Keratinocyte (primary cell): ENCODE data around the gene INTU. TPM values are rescaled to one million over a fixed set of nuclear protein-coding genes. Genes with fewer than 3 reads are reported as not detected.

Experiments used
- DNase-seq: peaks from one replicate; pipeline ENCODE4 v3.0.0-alpha.2; 2011; ENCODE audit warnings: low read depth, missing footprints, low spot score
- FAIRE-seq: peaks from 2 replicates; lab custom pipeline; 2011; peaks lifted over from hg19 to GRCh38; lab: Jason Lieb, UNC
- H2AFZ ChIP-seq: 2 replicates; pipeline ENCODE4 v1.6.0; 2012; ENCODE audit warnings: low read length, control low read depth, inconsistent platforms; ENCODE audit not compliant: control insufficient read depth
- H3K27ac ChIP-seq: 2 replicates; pipeline ENCODE4 v1.5.1; 2011; ENCODE audit warnings: low read length; ENCODE audit not compliant: control insufficient read depth, insufficient read depth
- H3K27me3 ChIP-seq: 3 replicates; pipeline ENCODE4 v1.6.0; 2011; ENCODE audit warnings: low read length; ENCODE audit not compliant: control insufficient read depth, insufficient read depth; ENCODE audit errors: extremely low read depth
- H3K36me3 ChIP-seq, 2 experiments: 2 replicates in 1 of 2; 3 replicates in 1 of 2; pipeline ENCODE4 v1.5.1; 2011; ENCODE audit warnings: low read length in 2 of 2, mild to moderate bottlenecking in 1 of 2; ENCODE audit not compliant: control insufficient read depth in 2 of 2, insufficient read depth in 2 of 2; ENCODE audit errors: extremely low read depth in 1 of 2
- H3K4me1 ChIP-seq: 3 replicates; pipeline ENCODE4 v1.5.1; 2011; ENCODE audit warnings: low read length; ENCODE audit not compliant: control insufficient read depth, insufficient read depth; ENCODE audit errors: extremely low read depth
- H3K4me2 ChIP-seq: 3 replicates; pipeline ENCODE4 v1.6.0; 2011; ENCODE audit warnings: low read depth, low read length; ENCODE audit not compliant: control insufficient read depth, insufficient read depth; ENCODE audit errors: extremely low read depth
- H3K4me3 ChIP-seq, 3 experiments: fragments of 200-600 bp in 1 of 3; sonication (generic) in 1 of 3; 2 replicates in 2 of 3; 3 replicates in 1 of 3; pipeline ENCODE4 v1.5.1; 2011 to 2016; ENCODE audit warnings: low read length in 3 of 3, mild to moderate bottlenecking in 3 of 3, control low read depth in 2 of 3, inconsistent platforms in 1 of 3, low read depth in 1 of 3, mixed read lengths in 1 of 3, mixed run types in 1 of 3, moderate library complexity in 1 of 3; ENCODE audit not compliant: control insufficient read depth in 2 of 3, insufficient read depth in 2 of 3; ENCODE audit errors: extremely low read depth in 1 of 3
- H3K79me2 ChIP-seq: 2 replicates; pipeline ENCODE4 v1.6.0; 2012; ENCODE audit warnings: low read length; ENCODE audit not compliant: control insufficient read depth, insufficient read depth
- H3K9ac ChIP-seq: 3 replicates; pipeline ENCODE4 v1.6.0; 2011; ENCODE audit warnings: low read length; ENCODE audit not compliant: control insufficient read depth, insufficient read depth; ENCODE audit errors: extremely low read depth
- H3K9me1 ChIP-seq: 3 replicates; pipeline ENCODE4 v1.6.0; 2011; ENCODE audit warnings: low read length; ENCODE audit not compliant: control insufficient read depth, insufficient read depth; ENCODE audit errors: extremely low read depth
- H3K9me3 ChIP-seq: 2 replicates; pipeline ENCODE4 v1.5.1; 2012; ENCODE audit warnings: low read depth, low read length; ENCODE audit not compliant: control insufficient read depth
- H4K20me1 ChIP-seq: 3 replicates; pipeline ENCODE4 v1.6.0; 2011; ENCODE audit warnings: low read length; ENCODE audit not compliant: control insufficient read depth, insufficient read depth; ENCODE audit errors: extremely low read depth
- CTCF ChIP-seq, 3 experiments: IDR thresholded peaks in 1 of 3; conservative IDR thresholded peaks in 1 of 3; optimal IDR thresholded peaks in 1 of 3; 2 replicates in 2 of 3; 3 replicates in 1 of 3; pipeline versions ENCODE3 to v1.5.1; 2011; ENCODE audit warnings: low read length in 3 of 3, mild to moderate bottlenecking in 3 of 3, moderate library complexity in 2 of 3, control low read depth in 1 of 3, inconsistent platforms in 1 of 3; ENCODE audit not compliant: insufficient read depth in 2 of 3; ENCODE audit errors: extremely low read depth in 1 of 3
- EZH2 ChIP-seq: IDR thresholded peaks from one replicate; pipeline ENCODE4 v1.6.1; 2012; ENCODE audit warnings: inconsistent platforms, mild to moderate bottlenecking, low read length, moderate library complexity
- dilution Hi-C: fragments of 300-500 bp; cut with MboI; formaldehyde crosslinking; loops from one replicate; pipeline ENCODE4 v1.7.0; 2020; ENCODE audit warnings: low sequenced_read_pairs; ENCODE audit not compliant: extremely low pct_ligation_motif_present
- polyA plus RNA-seq, 5 experiments: library from polyadenylated mRNA; depleted of rRNA in 3 of 5; stranded (reverse) in 3 of 5; stranded (forward) in 1 of 5; unstranded in 1 of 5; fragments of >200 nt; gene quantifications; 1 replicate in 1 of 5; 2 replicates in 3 of 5; 3 replicates in 1 of 5; pipeline versions ENCODE4 v1.2.1 to v1.2.3, GENCODE V29; 2011 to 2012; ENCODE audit warnings: missing spikeins in 2 of 5, low read depth in 1 of 5, low replicate concordance in 1 of 5

The INTU gene
- polyA plus RNA-seq, 1 donor (not counting 4 experiments of a cell fraction or from before 2014, with no cell fraction given): 5.0 TPM

- Histone ChIP-seq H3K27ac (no peak overlapping the region), H3K4me2 (no peak overlapping the region), H3K36me3 (peaks cover 0 to 3% of the 10 kb centered on the region in 2 experiments), H3K27me3 (no peaks in the 10 kb centered on the region), H3K9me1 (no peaks in the 10 kb centered on the region), H2AFZ (no peak overlapping the region), H3K4me3 (no peak overlapping the region), H3K79me2 (no peaks in the 10 kb centered on the region), H3K9ac (no peak overlapping the region), H4K20me1 (no peaks in the 10 kb centered on the region), H3K9me3 (no peaks in the 10 kb centered on the region), H3K4me1 (peaks cover 15% of the 10 kb centered on the region)
- DNase-seq (no peak), FAIRE-seq (no peak)
- dilution Hi-C loops: no loop called here
- no peak for TF ChIP-seq EZH2
- no peak for TF ChIP-seq CTCF (optimal IDR thresholded peaks at IDR 0.05 in 1 of 3, IDR thresholded peaks at IDR 0.05 in 1 of 3, conservative IDR thresholded peaks at IDR 0.05 in 1 of 3; ENCODE audit: extremely low read depth in 1 of 3, insufficient read depth in 2 of 3, low read length in 3 of 3)
Measured at GRCh38 chr4:127687580-127687979, 54.8 kb downstream of the INTU start.

GRCh38 chr4:127698789-127699200 lies 66.0 kb downstream of the INTU start:
- Histone ChIP-seq H3K27ac (no peak overlapping the region), H3K4me1 (peaks cover 12% of the 10 kb centered on the region), H3K79me2 (no peaks in the 10 kb centered on the region), H3K4me2 (peak overlapping the region; percentile 35), H3K4me3 (no peak overlapping the region), H3K9ac (no peak overlapping the region), H3K9me1 (no peaks in the 10 kb centered on the region), H4K20me1 (no peaks in the 10 kb centered on the region), H3K27me3 (no peaks in the 10 kb centered on the region), H3K9me3 (no peaks in the 10 kb centered on the region), H3K36me3 (no peaks in the 10 kb centered on the region), H2AFZ (no peak overlapping the region)
- dilution Hi-C loops: no loop called here
- no peak for TF ChIP-seq EZH2
- TF ChIP-seq CTCF (optimal IDR thresholded peaks at IDR 0.05 in 1 of 3, IDR thresholded peaks at IDR 0.05 in 1 of 3, conservative IDR thresholded peaks at IDR 0.05 in 1 of 3; ENCODE audit: extremely low read depth in 1 of 3, insufficient read depth in 2 of 3, low read length in 3 of 3): no peak
- FAIRE-seq: peak; percentile 63
- DNase-seq: no peak
